ENCODE data around the gene NBAS. TPM values are rescaled to one million over a fixed set of nuclear protein-coding genes. Genes with fewer than 3 reads are reported as not detected.
"Not testable (repeated sequence)": the region's sequence is repeated elsewhere in the genome, so short reads cannot be mapped to it uniquely, and the experiment has no call there.

NBAS gene
- total RNA-seq, 1 experiment from 2014 or later = 35.1 TPM

DNA sequence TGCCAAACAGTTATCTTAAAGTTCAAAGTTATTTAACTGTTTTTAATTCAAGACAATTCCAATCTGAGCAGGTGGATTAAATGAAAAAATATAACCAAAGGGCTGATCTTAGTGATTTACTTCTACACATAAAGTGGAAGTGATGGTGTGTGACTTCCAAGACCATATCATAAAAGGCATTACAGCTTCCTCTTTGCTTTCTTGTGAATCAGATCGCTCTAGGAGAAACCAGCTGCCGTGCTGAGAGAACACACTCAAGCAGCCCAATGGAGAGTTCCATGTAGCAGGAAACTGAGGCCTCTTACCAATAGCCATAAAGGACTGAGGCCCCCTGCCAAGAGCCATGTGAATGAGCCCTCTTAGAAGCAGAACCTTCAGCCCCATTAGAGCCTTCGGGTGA is 197.4 kb downstream of the NBAS start:
- DNase-seq (ENCODE audit: low read depth) = no peak

DNA sequence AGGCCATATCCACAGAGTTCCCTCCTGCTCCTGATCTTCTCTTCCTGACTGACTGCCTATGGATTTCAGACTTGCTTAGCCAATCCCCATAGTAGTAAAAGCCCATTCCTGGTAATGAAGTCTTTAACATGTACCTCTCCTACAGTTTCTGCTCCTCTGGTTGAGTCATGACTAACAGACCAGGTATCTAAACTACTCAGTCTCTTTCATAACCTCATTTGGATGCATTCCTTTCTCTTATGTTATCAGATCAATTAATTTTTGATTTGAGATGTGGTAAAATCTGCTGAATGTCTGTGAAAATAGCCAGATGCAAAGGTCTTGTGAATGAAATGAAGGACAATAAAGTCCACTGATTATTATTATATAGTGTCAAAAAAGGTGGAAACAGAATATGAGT is 198.0 kb downstream of the NBAS start:
- no peak for DNase-seq (ENCODE audit: low read depth)

DNA sequence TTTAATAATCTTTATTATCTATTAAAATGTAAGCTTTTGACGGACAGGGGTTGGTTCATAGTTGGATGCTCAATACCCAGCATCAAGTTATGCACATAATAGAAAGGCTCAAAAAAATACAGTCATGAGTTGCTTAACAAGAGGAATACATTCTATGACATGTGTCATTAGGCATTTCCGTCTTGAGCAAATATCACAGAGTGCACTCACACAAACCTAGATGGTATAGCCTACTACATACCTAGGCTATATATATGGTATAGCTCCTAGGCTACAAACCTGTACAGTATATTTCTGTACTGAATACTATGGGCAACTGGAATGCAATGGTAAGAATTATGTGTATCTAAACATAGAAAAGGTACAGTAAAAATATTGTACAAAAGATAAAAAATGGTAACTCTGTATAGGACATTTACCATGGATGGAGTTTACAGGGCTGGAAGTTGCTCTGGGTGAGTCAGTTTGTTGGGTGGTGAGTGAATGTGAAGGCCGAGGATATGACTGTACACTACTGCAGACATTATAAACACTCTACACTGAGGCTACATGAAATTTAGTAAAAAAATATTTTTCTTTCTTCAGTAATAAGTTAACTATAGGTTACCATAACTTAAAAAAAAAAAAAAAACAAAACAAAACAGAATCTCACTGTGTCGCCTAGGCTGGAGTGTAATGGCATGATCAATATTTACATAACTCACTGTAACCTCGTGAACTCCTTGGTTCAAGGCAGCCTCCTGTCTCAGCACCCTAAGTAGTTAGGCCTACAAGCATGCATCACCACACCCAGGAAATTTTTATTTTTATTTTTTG is 201.2 kb downstream of the NBAS start:
- DNase-seq (ENCODE audit: low read depth) = peak; percentile 80

GRCh38 chr2:15357922-15358321 is 203.2 kb downstream of the NBAS start:
- no peak for DNase-seq (ENCODE audit: low read depth)

GRCh38 chr2:15357186-15357585 is 203.9 kb downstream of the NBAS start:
- DNase-seq (ENCODE audit: low read depth) = no peak

DNA sequence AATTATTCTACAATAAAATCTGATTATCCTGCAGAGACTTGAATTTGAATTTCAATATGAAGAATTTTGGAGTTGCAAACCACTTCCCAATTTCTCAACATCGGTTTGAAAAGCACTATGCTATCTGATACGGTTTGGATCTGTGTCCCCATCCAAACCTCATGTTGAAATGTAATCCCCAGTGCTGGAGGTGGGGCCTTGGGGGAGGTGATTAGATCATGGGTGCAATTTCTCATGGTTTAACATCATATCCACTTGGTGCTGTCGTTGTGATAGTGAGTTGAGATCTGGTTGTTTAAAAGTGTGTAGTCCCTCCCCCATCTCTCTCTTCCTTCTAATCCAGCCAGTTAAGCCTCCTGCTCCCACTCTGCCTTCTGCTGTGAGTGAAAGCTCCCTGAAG is 205.7 kb downstream of the NBAS start:
- no peak for DNase-seq (ENCODE audit: low read depth)

DNA sequence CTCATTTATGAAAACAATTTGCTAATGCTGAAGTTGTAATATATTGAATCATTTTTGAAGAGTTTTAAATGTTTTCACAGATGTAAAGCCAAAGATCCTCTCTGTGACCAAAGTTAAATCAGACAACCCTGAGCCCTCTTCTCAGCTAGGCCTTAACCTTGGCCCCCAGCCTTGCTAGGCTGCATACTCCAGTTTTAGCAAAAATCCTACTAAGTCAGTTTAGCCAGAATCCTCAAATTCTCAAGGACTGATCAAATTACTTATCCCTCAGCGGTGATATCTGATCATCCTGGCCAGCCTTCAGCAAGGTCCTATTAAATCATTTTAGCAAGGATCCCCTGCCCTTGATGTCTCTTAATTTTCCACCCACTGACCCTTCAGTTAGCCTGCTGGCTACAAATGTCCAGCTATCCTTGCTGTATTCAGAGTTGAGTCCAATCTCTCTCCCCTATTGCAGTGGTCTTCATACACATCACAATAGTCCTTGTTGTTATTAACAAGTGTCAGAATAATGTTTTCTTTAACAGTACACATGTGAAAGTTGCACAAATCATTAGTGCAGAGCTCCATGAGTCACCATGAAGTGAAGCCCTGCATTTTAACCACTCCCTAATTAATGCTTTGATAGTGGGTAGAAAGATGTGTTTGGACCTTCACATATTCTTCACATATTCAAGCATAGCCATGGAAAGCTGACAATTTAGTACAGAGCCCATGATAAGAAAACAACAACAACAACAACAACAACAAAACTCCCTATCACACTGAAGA is 206.4 kb downstream of the NBAS start:
- no peak for DNase-seq (ENCODE audit: low read depth)

- no peak for DNase-seq (ENCODE audit: low read depth)
Measured at GRCh38 chr2:15352363-15352762, 208.8 kb downstream of the NBAS start.

GRCh38 chr2:15348636-15349035 is 212.5 kb downstream of the NBAS start:
- DNase-seq (ENCODE audit: low read depth) = no peak

DNA sequence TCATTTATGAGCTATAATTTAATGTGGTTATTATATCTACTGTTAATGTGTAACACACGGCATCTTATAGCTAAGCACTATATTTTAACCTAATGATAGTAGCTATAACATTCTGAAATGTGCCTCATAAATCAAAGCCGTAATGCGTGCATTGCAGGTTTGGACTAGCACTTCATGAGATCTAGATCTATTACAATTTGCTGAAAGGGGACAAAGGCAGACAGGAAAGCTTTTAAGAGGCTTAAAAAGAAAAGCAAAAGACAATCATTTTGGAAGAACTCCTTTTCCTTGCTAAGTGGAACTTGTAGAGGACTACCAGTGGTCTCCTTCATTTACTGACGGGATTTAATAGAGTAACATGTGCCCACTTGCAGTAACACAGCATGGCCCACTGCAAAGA is 213.1 kb downstream of the NBAS start:
- no peak for DNase-seq (ENCODE audit: low read depth)

DNA sequence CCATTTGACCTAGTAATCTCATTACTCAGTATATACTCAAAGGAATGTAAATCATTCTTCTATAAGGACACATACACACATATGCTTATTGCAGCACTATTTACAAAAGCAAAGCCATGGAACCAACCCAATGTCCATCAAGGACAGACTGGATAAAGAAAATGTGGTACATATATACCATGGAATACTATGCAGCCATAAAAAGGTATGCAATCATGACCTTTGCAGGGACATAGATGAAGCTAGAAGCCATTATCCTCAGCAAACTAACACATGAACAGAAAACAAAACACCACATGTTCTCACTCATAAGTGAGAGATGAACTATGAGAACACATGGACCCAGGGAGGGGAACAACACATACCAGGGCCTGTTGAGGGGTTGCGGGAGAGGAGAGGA is 214.5 kb downstream of the NBAS start:
- no peak for DNase-seq (ENCODE audit: low read depth)

- DNase-seq (ENCODE audit: low read depth) = peak; percentile 13
Measured at GRCh38 chr2:15337996-15338666, 223.0 kb downstream of the NBAS start.

DNA sequence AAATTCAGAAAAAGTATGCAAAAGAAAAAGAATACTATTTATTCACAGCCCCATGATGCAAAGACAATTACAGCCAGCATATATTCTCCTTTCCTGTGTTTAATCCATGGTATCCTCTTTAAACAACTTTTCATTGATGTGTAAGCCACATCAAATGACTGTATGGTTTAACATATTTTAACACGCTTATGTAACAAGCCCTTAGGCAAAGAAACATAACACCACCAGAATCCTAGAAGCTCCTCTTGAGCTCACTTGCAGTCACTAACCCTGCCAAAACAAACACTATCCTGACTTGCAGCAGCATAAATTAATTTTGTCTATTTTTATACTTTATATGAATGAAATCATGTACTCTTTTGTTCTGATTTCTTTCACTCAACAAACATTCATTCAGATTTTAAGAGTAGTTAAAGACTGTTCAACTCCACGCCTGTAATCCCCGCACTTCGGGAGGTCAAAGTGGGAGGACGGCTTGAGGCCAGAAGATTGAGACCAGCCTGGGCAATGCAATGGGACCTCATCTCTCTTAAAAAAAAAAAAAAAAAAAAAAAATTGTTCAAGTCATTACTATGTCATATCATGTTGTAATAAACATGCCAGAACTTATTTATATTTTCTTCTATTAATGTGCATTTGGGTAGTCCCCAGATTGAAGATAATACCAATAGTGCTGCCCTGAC is 226.3 kb downstream of the NBAS start:
- DNase-seq (ENCODE audit: low read depth) = peak; percentile 39

DNA sequence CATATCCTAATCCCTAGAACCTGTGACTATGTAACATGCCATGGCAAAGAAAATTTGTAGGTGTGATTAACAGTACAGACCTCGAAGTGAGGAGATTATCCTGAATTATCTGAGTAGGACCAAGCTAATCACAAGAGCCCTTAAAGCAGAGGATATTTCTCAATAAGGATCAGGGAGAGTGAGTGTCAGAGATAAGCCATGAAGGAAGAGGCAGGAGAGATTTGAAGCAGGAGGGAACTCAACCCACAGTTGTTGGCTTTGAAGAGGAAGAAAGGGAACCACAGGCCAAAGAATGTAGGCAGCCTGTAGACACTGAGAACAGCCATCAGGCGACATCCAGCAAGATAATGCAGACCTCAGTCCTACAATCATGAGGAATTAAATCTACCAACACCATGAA is 229.3 kb downstream of the NBAS start:
- DNase-seq (ENCODE audit: low read depth) = no peak

GRCh38 chr2:15325296-15325695 is 235.8 kb downstream of the NBAS start:
- no peak for DNase-seq (ENCODE audit: low read depth)

DNA sequence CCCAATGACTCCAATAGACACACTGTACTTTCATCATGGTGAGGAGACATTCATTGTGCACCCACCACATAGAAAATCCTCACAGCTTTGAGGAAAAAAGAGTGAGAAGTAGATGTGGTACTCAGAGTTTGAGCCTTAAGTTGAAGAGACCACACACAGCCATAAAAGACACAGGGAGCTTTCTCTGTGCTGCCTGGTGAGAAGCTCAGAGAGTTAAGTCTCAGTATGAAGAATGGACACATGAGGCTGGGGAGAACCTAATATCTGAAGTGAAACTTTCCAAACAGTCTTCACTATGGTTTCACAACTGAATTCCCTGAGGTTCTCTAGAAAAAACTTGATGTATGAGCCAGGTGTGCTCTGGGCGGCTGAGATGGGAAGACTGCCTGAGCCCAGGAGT is 237.9 kb downstream of the NBAS start:
- no peak for DNase-seq (ENCODE audit: low read depth)

DNA sequence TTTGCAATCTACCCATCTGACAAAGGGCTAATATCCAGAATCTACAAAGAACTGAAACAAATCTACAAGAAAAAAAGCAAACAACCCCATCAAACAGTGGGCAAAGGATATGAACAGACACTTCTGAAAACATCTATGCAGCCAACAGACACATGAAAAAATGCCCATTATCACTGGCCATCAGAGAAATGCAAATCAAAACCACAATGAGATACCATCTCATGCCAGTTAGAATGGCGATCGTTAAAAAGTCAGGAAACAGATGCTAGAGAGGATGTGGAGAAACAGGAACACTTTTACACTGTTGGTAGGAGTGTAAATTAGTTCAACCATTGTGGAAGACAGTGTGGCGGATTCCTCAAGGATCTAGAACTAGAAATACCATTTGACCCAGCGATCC is 239.7 kb downstream of the NBAS start:
- not testable (repeated sequence) for DNase-seq (ENCODE audit: low read depth)

GRCh38 chr2:15316370-15316814 is 244.7 kb downstream of the NBAS start:
- no peak for DNase-seq (ENCODE audit: low read depth)

DNA sequence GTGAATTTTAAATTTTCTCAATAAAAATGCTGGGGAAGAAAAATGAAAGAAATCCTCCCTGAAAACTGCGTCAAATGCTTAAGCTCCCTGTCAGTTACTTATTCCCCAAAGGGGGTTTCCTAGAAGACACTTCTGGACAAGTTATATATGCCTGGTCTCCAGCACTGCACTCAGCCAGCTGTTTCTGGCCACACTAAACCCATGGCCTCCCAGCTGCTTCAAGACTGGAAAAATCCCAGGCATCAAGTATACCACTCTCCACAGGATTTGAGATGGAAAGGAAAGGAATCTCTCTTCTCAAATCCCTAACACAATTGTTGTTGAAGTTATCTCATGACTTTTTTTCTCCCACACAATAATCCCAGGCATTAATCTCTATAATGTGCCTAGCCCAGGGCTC is 245.7 kb downstream of the NBAS start:
- DNase-seq (ENCODE audit: low read depth) = no peak

DNA sequence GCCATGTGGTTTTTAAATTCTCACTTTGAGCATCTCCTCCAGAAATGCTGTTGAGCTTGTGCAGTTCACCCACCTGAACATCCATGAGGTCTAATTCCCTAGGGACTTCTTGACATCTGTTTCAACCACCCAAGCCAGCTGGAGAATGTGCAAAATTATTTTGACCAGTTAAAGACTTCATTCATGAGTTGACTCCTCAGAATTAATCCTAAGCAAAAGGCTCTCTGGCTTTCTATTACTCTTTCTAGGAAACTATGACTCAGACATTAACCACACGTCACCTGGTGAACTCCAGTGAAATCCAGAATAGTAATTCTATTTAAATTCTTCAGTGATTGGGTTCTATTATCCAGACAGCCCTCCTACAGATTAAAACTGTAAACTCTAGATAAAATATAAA is 247.5 kb downstream of the NBAS start:
- peak; percentile 76 for DNase-seq (ENCODE audit: low read depth)

GRCh38 chr2:15311926-15312325 is 249.2 kb downstream of the NBAS start:
- DNase-seq (ENCODE audit: low read depth) = no peak

Data from LHCN-M2 (cell line).